HUES6 (cell line): ENCODE measurements around the gene PRELID3B.
A peak's percentile ranks its signal among the peaks of the same experiment; 100 is the strongest.

ENCODE experiments used
- H3K27ac ChIP-seq: 2 replicates; pipeline ENCODE4 v1.7.0; 2013; ENCODE audit warnings: low read depth, mild to moderate bottlenecking, low read length, inconsistent platforms
- H3K27me3 ChIP-seq: 2 replicates; pipeline ENCODE4 v1.6.1; 2013; ENCODE audit warnings: low read length; ENCODE audit not compliant: control insufficient read depth, insufficient read depth
- H3K36me3 ChIP-seq: 2 replicates; pipeline ENCODE4 v1.6.1; 2013; ENCODE audit warnings: low read length; ENCODE audit not compliant: control insufficient read depth, insufficient read depth
- H3K4me1 ChIP-seq: 2 replicates; pipeline ENCODE4 v1.6.1; 2013; ENCODE audit warnings: low read length; ENCODE audit not compliant: control insufficient read depth, insufficient read depth
- H3K4me3 ChIP-seq: 2 replicates; pipeline ENCODE4 v1.5.1; 2013; ENCODE audit warnings: low read depth, low read length
- H3K9ac ChIP-seq: one replicate; pipeline ENCODE4 v1.6.1; 2013; ENCODE audit warnings: mild to moderate bottlenecking, low read length
- H3K9me3 ChIP-seq: 2 replicates; pipeline ENCODE4 v1.6.1; 2013; ENCODE audit warnings: low read depth, low read length; ENCODE audit not compliant: control insufficient read depth, insufficient read depth

The PRELID3B gene

DNA sequence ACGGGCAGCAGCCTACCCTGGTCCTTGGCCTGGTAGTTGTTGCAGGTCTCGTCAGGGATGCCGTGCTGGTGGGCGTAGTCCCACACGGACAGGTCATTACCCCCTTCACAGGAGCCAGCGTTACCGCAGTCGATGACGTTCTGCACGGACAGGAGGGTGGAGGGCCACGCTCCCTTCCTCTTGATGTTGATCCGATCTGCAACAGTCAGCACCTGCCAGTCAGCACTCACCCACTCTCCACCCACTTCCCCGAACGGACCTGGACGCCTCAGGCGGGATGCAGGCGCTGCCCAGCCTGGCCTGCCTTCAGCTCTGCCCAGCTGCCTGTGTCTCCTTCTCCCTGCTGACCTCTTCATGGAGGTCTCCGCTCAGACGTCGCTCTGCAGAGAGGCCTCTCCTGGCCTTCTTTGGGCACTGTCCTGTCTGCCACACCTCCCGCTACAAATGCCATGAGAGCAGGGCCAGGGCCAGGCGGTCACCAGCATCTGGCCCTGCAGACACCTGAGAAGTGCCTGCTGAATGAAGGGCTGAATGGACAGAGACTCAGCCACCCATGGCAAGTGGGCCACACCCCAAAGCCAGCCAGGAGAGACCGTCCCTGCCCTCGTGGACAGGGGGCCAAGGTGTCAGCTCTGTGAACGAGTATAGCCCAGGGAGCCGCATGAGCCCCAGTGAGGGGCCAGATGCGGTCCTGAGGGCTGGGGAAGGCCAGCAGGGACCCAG lies 41.0 kb downstream of the PRELID3B start:
- H3K4me3 ChIP-seq = no peak overlapping the region

DNA sequence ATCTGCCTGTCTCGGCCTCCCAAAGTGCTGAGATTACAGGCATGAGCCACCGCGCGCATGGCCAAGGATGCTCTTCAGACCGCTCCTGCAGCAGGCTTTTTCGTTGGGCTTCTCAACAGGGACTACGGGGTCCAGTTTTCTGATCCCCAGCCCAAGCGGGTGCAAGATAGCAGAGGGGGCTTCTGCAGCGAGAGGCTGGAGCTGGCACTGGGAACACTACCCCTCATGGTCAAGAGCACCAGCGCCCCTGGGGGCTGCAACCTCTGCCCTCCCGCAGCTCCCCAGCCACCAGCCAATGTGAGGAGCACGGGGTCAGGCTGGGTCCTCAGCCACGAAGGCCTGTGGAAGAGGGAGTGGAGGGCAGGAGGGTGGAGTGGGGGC lies 41.5 kb downstream of the PRELID3B start:
- Histone ChIP-seq H3K36me3 (peaks cover 25% of the 10 kb centered on the region), H3K4me1 (peaks cover 3% of the 10 kb centered on the region; the same call in 1 of the 2 replicates), H3K9ac (no peak overlapping the region), H3K4me3 (no peak overlapping the region), H3K27me3 (peaks cover 6% of the 10 kb centered on the region), H3K27ac (no peak overlapping the region), H3K9me3 (no peaks in the 10 kb centered on the region)

More for the DNA sequence above, 41.0 kb downstream of the PRELID3B start:
- Histone ChIP-seq H3K27ac (no peak overlapping the region), H3K9me3 (no peaks in the 10 kb centered on the region), H3K4me1 (peaks cover 9% of the 10 kb centered on the region), H3K27me3 (peaks cover 12% of the 10 kb centered on the region), H3K36me3 (peaks cover 20% of the 10 kb centered on the region), H3K9ac (no peak overlapping the region)

DNA sequence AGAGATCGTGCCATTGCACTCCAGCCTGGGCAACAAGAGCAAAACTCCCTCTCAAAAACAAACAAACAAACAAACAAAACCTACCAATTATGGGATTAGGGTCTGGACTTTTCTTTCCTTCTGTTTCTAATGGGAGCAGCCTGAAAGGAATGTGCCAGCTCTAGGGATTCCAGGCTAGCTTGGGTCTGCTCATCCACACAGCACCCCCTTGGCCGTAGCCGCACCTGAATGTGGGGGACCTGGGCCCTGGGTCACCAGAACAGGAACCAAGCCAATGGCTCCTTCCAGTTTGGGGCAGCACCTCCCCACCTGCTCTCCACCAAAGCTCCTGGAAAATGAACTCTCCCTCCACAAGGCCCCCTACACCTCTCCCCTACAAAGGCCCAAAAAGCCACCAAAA lies 42.3 kb downstream of the PRELID3B start:
- H3K4me1 ChIP-seq = no peaks in the 10 kb centered on the region
- no peak overlapping the region for H3K9ac ChIP-seq
- H3K27ac ChIP-seq = no peak overlapping the region
- peaks cover 33% of the 10 kb centered on the region for H3K36me3 ChIP-seq
- H3K27me3 ChIP-seq = no peaks in the 10 kb centered on the region
- H3K9me3 ChIP-seq = no peaks in the 10 kb centered on the region
- no peak overlapping the region for H3K4me3 ChIP-seq

DNA sequence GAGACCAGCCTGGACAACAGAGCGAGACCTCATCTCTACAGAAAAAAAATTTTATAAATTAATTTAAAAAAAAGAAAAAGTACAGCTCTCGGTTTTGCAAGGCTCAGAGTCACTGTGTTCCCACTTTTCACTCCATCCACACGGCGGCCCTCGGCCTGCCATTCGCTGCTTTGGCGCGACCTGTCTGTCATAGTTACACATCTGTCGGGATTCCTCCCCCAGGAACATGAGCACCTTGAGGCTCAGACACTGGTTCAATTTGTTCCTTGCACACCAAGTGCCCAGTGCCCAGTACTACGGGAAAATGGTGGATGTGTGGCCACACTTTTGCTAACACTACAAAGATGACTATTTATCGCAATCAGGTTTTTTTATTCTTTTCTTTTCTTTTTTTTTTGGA lies 43.9 kb downstream of the PRELID3B start:
- Histone ChIP-seq H3K27ac (no peak overlapping the region), H3K9ac (no peak overlapping the region), H3K4me1 (no peaks in the 10 kb centered on the region), H3K36me3 (peaks cover 49% of the 10 kb centered on the region), H3K4me3 (no peak overlapping the region), H3K27me3 (no peaks in the 10 kb centered on the region), H3K9me3 (no peaks in the 10 kb centered on the region)

DNA sequence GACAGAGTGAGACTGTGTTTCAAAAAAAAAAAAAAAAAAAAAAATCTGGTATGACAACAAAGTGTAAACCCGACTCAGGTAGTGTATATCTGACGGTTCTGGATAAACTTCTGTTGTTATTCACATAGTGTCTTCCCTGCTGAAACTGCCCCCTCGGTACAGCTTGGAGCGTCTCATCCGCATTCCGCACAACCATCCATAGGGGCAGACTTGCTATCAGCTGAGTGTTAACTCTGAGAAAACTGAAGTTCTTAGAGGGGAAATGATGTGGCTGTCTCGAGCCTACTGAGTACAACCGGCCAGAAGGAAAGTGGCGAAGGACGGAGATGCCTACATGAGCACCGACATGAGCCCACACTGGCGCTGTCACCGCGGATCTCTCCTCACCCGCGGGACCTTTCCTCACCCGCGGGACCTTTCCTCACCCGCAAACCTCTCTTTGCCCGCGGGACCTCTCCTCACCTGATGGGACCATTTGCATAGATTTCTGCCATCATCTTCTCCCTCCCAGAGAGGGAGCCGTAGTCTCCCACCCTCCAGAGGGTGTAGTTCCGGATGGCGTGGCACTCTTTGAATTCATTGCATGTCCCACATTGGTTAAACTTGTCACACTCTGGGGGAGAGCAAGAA lies 45.3 kb downstream of the PRELID3B start:
- no peaks in the 10 kb centered on the region for H3K27me3 ChIP-seq
- no peak overlapping the region for H3K9ac ChIP-seq
- no peaks in the 10 kb centered on the region for H3K9me3 ChIP-seq
- no peaks in the 10 kb centered on the region for H3K4me1 ChIP-seq
- H3K27ac ChIP-seq = no peak overlapping the region
- peaks cover 63% of the 10 kb centered on the region for H3K36me3 ChIP-seq
- no peak overlapping the region for H3K4me3 ChIP-seq

DNA sequence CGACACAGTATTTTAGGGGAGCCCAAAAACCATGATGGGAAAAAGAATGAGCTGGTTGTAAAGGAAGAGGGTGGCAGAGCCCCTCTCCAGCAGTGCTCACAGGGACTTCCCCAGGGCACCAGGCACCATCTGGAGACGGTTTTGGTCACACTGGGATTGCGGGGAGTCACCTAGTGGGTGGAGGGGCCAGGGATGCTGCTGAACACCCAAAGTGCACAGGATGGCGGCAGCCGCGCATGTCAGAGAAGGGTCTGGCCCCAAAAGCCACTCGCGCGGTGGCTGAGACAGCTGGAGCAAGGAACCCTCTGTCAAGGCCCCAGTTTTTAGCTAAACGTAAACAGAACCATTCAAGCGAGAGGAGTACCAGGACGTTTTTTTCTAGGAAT lies 46.4 kb downstream of the PRELID3B start:
- Histone ChIP-seq H3K36me3 (peaks cover 71% of the 10 kb centered on the region), H3K4me3 (no peak overlapping the region), H3K27ac (no peak overlapping the region), H3K9ac (no peak overlapping the region), H3K27me3 (no peaks in the 10 kb centered on the region), H3K9me3 (no peaks in the 10 kb centered on the region), H3K4me1 (no peaks in the 10 kb centered on the region)

DNA sequence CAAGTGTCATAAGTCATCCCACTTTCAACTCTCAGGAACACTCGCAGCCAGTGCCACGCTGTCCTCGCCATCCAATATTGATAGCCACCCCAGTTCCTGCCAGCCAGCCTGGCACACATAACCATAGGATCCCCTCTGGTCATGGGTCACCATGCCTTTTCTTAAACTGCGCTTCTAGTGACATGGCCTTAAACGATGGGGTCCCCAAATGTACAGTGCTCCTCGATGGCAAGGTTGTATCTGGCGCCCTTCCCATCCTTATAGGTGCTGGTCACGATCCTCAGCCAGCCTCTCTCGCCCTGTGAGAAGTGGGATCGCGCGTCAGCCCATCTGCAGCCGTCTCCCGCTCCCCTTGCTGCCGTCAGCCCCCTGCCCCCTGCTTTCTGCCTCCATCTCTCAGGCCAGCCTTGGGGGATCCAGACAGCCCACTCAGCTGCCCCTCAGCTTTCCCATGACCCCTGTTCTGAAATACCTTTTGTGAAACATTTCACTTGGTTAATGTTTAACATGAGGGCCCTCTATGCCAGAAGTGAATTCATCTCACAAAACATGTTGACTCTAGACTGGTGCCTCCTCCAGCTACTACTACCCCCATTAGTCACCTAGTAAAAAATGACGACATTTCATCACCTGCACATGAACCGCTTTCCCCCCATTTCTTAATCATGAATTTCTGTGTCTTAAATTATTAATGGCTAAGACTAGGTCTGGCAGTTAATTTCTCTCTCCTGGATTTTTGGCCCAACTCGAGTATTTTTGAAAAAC lies 46.9 kb downstream of the PRELID3B start:
- Histone ChIP-seq H3K4me3 (no peak overlapping the region), H3K27me3 (no peaks in the 10 kb centered on the region), H3K9me3 (no peaks in the 10 kb centered on the region), H3K36me3 (peaks cover 73% of the 10 kb centered on the region), H3K9ac (peak overlapping the region; percentile 24), H3K27ac (no peak overlapping the region), H3K4me1 (no peaks in the 10 kb centered on the region)

DNA sequence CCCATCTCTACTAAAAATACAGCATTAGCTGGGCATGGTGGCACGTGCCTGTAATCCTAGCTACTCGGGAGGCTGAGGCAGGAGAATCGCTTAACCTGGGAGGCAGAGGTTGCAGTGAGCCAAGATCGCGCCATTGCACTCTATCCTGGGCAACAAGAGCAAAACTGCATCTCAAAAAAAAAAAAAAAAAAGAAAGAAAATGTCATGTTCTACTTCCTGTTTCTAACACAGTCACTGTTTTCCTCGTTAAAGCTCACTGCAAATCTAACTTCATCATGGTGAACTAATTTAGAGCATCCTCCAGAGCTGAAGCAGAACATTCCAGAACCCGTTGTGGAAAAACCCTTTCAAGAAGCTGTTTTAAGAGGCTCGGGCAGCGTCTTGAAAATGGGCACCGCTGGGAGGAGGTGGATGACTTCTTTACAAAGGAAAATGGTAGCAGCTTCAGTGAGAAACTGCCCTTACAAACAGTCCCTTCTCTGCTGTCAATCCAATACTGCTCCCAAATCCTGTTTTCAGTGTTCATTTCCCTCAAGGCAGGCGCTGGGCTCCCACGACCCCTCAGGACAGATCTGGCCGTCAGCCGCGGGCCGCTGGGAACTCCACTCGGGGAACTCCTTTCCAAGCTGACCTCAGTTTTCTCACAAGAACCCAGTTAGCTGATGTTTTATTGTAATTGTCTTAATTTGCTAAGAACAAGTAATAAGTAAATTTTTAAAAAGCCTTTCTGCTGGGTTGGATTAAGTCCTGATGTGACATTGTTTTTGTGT lies 48.0 kb downstream of the PRELID3B start:
- no peak overlapping the region for H3K27ac ChIP-seq
- H3K4me3 ChIP-seq = no peak overlapping the region
- H3K4me1 ChIP-seq = no peaks in the 10 kb centered on the region
- H3K9me3 ChIP-seq = no peaks in the 10 kb centered on the region
- no peak overlapping the region for H3K9ac ChIP-seq
- H3K36me3 ChIP-seq = peaks cover 82% of the 10 kb centered on the region
- no peaks in the 10 kb centered on the region for H3K27me3 ChIP-seq

DNA sequence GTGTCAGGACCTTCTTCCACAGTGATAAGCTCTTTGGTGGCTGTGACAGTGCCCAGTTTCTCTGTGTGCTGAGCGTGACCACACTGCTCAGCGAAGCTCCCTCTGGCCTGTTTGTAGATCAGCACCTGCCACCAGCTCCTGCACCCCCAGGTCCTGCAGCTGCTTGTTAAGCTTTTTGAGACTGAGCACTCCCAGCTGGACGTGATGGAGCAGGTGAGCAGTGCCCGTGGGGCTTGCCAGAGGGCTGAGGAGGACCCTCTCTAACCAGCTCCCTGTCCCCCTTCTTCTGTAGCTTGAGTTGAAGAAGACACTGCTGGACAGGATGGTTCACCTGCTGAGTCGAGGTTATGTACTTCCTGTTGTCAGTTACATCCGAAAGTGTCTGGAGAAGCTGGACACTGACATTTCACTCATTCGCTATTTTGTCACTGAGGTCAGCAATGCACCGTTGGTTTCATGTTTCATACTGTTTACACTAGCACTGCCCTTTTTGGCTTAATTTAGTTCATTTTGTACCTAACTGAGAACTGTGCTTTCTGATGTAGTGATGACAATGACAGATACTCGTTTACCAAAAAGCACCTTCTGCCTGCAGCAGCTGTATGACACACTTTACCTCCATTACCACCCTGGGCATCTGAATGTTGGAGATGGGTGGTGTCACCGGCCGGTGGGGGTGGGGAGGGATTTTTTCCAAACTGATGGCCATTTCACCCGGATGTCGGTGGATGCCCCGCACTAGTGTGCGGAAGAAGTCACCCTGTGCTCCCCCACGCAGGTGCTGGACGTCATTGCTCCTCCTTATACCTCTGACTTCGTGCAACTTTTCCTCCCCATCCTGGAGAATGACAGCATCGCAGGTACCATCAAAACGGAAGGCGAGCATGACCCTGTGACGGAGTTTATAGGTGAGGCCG lies 49.0 kb downstream of the PRELID3B start:
- H3K9me3 ChIP-seq = no peaks in the 10 kb centered on the region
- no peak overlapping the region for H3K4me3 ChIP-seq
- H3K9ac ChIP-seq = no peak overlapping the region
- no peaks in the 10 kb centered on the region for H3K27me3 ChIP-seq
- H3K4me1 ChIP-seq = no peaks in the 10 kb centered on the region
- no peak overlapping the region for H3K27ac ChIP-seq
- peaks cover 88% of the 10 kb centered on the region for H3K36me3 ChIP-seq

DNA sequence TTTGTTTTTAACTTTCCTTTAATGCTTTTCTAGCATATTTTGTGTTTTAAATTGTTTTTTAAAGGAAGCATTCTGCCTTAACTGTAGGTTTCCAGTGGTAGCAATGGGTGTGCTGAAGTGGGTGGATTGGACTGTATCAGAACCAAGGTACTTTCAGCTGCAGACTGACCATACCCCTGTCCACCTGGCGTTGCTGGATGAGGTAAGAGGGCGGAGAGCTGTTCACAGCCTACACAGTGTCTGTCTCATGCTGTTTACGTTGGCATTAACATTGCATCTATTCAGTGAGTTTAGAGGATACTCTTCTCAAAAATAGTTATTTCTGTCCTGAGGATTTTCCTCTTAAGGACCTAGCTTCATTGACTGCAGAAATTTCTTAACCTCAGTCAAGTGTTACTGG lies 49.7 kb downstream of the PRELID3B start:
- no peaks in the 10 kb centered on the region for H3K9me3 ChIP-seq
- H3K36me3 ChIP-seq = peaks cover 95% of the 10 kb centered on the region

More for the DNA sequence above, 49.7 kb downstream of the PRELID3B start:
- Histone ChIP-seq H3K4me1 (no peaks in the 10 kb centered on the region), H3K9ac (no peak overlapping the region), H3K27ac (no peak overlapping the region), H3K27me3 (no peaks in the 10 kb centered on the region), H3K4me3 (no peak overlapping the region)
